Thyroid gland (tissue), 4 donors: ENCODE measurements around the gene CPLX1. TPM values are rescaled to one million over a fixed set of nuclear protein-coding genes. Genes with fewer than 3 reads are reported as not detected.

ENCODE experiments used
- DNase-seq, 2 donors: peaks; one replicate each; pipeline ENCODE4 v3.0.0-alpha.2; 2019
- H3K27ac ChIP-seq, 3 donors: fragments of 200-600 bp; sonication (generic); 1 replicate in 2 of 3; 2 replicates in 1 of 3; pipeline ENCODE4 v1.5.1; 2016 to 2019; ENCODE audit warnings: mild to moderate bottlenecking in 1 of 3, moderate library complexity in 1 of 3
- H3K27me3 ChIP-seq: fragments of 200-600 bp; sonication (generic); one replicate; pipeline ENCODE4 v1.5.1; 2019
- H3K36me3 ChIP-seq, 2 donors: fragments of 200-600 bp; sonication (generic); one replicate each; pipeline ENCODE4 v1.5.1; 2016 to 2019
- H3K4me1 ChIP-seq, 2 donors: fragments of 200-600 bp; sonication (generic); one replicate each; pipeline ENCODE4 v1.5.1; 2017 to 2019
- H3K4me3 ChIP-seq, 3 donors: fragments of 200-600 bp; sonication (generic); replicated peaks in 1 of 3; 1 replicate in 2 of 3; 2 replicates in 1 of 3; pipeline ENCODE4 v1.5.1; 2016; ENCODE audit warnings: mild to moderate bottlenecking in 1 of 3
- H3K9me3 ChIP-seq: fragments of 200-600 bp; sonication (generic); one replicate; pipeline ENCODE4 v1.5.1; 2017
- POLR2A ChIP-seq, 2 donors: fragments of 450-650 bp; IDR thresholded peaks; one replicate each; pipeline ENCODE4 v1.6.1; 2017; ENCODE audit warnings: antibody characterized with exemption in 2 of 2, mild to moderate bottlenecking in 2 of 2, moderate library complexity in 1 of 2
- WGBS, 2 donors: methylation state at CpG; one replicate each; pipeline ENCODE4 v1.1.5; 2017; 5-methylcytosine and 5-hydroxymethylcytosine counted together
- intact Hi-C: fragments of 100-400 bp; cut with DNase I; formaldehyde crosslinking; loops from one replicate; pipeline ENCODE4 v1.15.1; 2023
- total RNA-seq, 4 donors: library from RNA; depleted of rRNA; stranded (reverse); fragments of >200 nt; gene quantifications; one replicate each; pipeline ENCODE4 v1.2.3, GENCODE V29; 2016
- TF ChIP-seq, protein P1 (sequence below), 6 experiments: fragments of 200-600 bp in 3 of 6; fragments of 450-650 bp in 3 of 6; sonication (generic) in 3 of 6; IDR thresholded peaks; one replicate each; pipeline ENCODE4 v1.5.1; 2016 to 2019; ENCODE audit warnings: antibody characterized with exemption in 6 of 6, mild to moderate bottlenecking in 2 of 6, inconsistent platforms in 1 of 6, moderate library complexity in 1 of 6

The CPLX1 gene
- total RNA-seq, 4 donors from 2014 or later: 0.75 to 3.2 (median 1.4) TPM; not detected in 1

DNA sequence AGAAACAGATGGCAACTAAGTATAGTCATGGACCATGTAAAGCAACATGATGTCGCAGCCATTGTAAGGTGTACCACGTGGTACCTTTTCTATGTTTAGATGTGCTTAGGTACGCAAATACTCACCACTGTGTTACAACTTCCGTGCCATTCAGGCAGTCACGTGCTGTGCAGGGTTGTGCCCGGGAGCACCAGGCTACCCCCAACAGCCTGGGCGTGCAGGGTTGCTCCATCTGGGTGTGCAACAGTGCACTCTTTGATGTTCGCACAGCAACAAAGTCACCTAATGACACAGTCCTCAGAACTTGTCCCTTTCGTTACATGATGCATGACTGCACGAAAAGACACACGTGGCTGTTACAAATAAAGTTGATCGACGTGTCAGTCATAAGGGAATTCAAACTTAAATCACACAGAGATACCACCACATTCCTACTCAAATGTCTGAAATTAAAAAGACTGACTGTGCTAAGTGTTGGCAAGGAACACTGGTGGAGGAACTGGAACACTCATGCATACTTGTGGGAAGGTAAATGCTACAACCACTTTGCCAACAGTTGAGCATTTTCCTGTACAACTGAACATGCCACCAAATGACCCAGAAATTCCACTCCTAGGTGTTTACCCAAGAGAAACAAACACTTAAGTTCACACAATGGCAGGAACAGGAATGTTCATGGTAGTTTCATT is 24.3 kb downstream of the CPLX1 start:
- TF ChIP-seq, protein P1, sequence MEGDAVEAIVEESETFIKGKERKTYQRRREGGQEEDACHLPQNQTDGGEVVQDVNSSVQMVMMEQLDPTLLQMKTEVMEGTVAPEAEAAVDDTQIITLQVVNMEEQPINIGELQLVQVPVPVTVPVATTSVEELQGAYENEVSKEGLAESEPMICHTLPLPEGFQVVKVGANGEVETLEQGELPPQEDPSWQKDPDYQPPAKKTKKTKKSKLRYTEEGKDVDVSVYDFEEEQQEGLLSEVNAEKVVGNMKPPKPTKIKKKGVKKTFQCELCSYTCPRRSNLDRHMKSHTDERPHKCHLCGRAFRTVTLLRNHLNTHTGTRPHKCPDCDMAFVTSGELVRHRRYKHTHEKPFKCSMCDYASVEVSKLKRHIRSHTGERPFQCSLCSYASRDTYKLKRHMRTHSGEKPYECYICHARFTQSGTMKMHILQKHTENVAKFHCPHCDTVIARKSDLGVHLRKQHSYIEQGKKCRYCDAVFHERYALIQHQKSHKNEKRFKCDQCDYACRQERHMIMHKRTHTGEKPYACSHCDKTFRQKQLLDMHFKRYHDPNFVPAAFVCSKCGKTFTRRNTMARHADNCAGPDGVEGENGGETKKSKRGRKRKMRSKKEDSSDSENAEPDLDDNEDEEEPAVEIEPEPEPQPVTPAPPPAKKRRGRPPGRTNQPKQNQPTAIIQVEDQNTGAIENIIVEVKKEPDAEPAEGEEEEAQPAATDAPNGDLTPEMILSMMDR (IDR thresholded peaks at IDR 0.05): no peak
- 93% methylated on average over 13 of the region's 13 CpGs for WGBS, 2 donors
- Histone ChIP-seq H3K4me3 (no peak overlapping the region), H3K27ac (no peak overlapping the region), H3K4me1 (no peaks in the 10 kb centered on the region), H3K36me3 (no peaks in the 10 kb centered on the region), H3K27me3 (no peaks in the 10 kb centered on the region), H3K9me3 (no peaks in the 10 kb centered on the region)
- no peak for DNase-seq
- intact Hi-C loops: no loop called here

DNA sequence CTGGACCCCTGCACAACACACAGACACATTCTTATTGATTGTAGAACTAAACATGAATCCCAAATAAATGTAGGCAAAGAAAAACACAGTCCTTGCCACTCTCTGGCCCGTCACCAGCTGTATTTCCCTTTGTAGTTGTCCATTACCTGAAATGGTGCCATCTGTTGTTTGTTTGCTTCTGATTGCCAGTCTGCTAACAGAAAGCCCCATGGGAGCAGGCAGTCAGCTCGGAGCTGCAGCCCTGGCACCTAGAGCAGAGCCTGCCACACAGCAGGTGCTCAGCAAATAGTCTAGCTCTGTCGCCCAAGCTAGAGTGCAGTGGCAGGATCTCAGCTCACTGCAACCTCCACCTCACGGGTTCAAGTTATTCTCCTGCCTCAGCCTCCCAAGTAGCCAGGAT is 28.9 kb downstream of the CPLX1 start:
- no peak for DNase-seq
- H3K27ac ChIP-seq: no peak overlapping the region
- H3K9me3 ChIP-seq: no peaks in the 10 kb centered on the region
- intact Hi-C loops: no loop called here
- peaks cover 5 to 20% of the 10 kb centered on the region in 2 donors for H3K4me1 ChIP-seq
- H3K27me3 ChIP-seq: peaks cover 14% of the 10 kb centered on the region
- 89 to 92% methylated on average over 4 of the region's 4 CpGs for WGBS, 2 donors
- H3K36me3 ChIP-seq: no peaks in the 10 kb centered on the region
- TF ChIP-seq POLR2A (IDR thresholded peaks at IDR 0.05): no peak
- TF ChIP-seq, protein P1 (IDR thresholded peaks at IDR 0.05): no peak
- H3K4me3 ChIP-seq: no peak overlapping the region

DNA sequence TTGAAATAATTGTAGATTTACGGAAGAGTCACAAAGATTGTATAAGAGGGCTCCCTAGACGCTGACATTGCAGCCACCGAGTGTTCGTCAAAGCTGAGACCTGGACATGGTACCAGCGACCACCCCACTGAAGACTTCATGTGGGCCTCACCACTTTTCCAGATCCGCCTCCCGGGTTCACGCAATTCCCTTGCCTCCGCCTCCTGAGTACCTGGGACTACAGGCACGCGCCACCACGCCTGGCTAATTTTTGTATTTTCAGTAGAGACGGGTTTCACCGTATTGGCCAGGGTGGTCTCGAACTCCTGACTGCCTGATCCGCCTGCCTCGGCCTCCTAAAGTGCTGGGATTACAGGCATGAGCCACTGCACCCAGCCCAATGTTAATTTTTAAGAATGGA is 29.7 kb downstream of the CPLX1 start:
- TF ChIP-seq, protein P1 (IDR thresholded peaks at IDR 0.05): no peak
- no peak for TF ChIP-seq POLR2A (IDR thresholded peaks at IDR 0.05)
- H3K36me3 ChIP-seq: no peaks in the 10 kb centered on the region
- no peak overlapping the region for H3K4me3 ChIP-seq
- no peaks in the 10 kb centered on the region for H3K9me3 ChIP-seq
- H3K27ac ChIP-seq: no peak overlapping the region
- H3K4me1 ChIP-seq: peaks cover 5 to 24% of the 10 kb centered on the region in 2 donors
- H3K27me3 ChIP-seq: peaks cover 14% of the 10 kb centered on the region
- intact Hi-C loops: no loop called here
- WGBS, 2 donors: 80 to 95% methylated on average over 17 of the region's 17 CpGs
- DNase-seq: no peak

DNA sequence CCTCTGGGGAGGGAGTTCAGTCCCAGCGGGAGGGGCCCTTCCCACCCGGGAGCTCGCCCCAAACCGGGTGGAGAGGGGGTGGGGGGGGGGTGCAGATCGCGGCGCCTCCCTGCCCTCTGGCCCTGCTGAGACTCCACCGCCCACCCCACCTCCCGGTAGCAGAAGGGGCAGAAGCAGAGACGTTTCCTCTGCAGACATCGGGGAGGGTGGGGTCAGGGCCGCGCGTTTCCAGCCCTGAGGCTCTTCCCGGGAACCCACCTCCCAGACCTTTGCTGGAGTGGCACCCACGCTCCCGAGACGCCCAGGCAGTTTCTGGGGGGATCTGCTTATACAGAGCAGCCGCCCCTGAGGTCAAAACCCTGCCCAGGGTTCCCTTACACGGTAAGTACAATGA is 30.2 kb downstream of the CPLX1 start:
- H3K4me1 ChIP-seq: peaks cover 5 to 24% of the 10 kb centered on the region in 2 donors
- no peaks in the 10 kb centered on the region for H3K9me3 ChIP-seq
- H3K27me3 ChIP-seq: peaks cover 14% of the 10 kb centered on the region
- H3K36me3 ChIP-seq: no peaks in the 10 kb centered on the region
- intact Hi-C loops: no loop called here
- H3K27ac ChIP-seq: no peak overlapping the region
- H3K4me3 ChIP-seq: no peak overlapping the region
- DNase-seq: no peak
- TF ChIP-seq, protein P1 (IDR thresholded peaks at IDR 0.05): no peak
- no peak for TF ChIP-seq POLR2A (IDR thresholded peaks at IDR 0.05)
- WGBS, 2 donors: 25 to 29% methylated on average over 7 to 8 of the region's 20 CpGs

DNA sequence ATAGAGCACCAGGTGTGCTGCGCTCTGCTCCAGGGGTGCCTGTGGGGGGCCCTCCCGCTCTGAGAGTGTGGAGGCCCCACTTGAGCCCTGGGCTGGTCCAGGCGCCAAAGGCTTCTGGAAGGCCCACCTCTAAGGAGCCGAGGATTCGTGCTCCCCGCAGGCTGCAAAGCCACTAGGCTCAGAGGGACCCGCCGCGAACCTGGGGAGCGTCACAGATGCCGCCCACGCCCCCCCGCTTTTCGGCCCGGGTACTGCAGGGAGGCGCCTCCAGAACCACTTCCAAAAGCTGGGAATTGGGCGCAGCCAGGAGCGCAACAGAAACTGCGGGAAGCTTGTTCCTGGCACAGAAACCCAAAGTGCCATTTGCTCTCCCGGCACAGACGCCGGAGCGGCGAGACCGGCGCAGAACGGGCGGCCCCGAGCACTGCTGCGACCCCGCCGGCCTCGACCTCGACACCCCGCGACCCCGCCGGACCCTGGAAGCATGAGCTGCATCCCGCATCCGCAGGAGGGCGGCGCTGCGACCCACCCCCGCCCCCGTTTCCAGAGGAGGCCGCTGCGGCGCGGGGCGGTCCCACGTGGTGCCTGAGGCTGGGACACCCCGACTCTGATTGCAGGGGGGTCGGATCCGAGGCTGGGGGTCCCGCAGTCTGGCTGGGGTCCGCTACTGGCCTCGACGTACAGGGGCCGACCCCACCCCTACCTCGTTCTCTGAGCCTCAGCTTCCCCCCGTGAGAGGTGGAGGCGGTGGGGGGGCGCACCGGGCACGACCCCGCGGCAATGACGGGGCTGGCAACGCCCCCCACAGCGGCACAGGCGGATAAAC is 30.8 kb downstream of the CPLX1 start:
- no peak overlapping the region for H3K27ac ChIP-seq
- TF ChIP-seq, protein P1 (IDR thresholded peaks at IDR 0.05): no peak
- TF ChIP-seq POLR2A (IDR thresholded peaks at IDR 0.05): no peak
- 0 to 1% methylated on average over 6 to 17 of the region's 71 CpGs for WGBS, 2 donors
- intact Hi-C loops: no loop called here
- peaks cover 14% of the 10 kb centered on the region for H3K27me3 ChIP-seq
- H3K4me1 ChIP-seq: peaks cover 5 to 24% of the 10 kb centered on the region in 2 donors
- H3K36me3 ChIP-seq: no peaks in the 10 kb centered on the region
- H3K9me3 ChIP-seq: no peaks in the 10 kb centered on the region
- DNase-seq: no peak
- no peak overlapping the region for H3K4me3 ChIP-seq
